HG03558 (cell line): Measurements from ENCODE around the gene PSPC1.

Experiments
- ATAC-seq: cut with Tn5 transposase; IDR thresholded peaks from one replicate; pipeline ENCODE4 v1.9.1; 2021; ENCODE audit warnings: moderate number of reproducible peaks; ENCODE audit not compliant: unreplicated experiment; ENCODE audit errors: extremely low read depth

Gene PSPC1

DNA sequence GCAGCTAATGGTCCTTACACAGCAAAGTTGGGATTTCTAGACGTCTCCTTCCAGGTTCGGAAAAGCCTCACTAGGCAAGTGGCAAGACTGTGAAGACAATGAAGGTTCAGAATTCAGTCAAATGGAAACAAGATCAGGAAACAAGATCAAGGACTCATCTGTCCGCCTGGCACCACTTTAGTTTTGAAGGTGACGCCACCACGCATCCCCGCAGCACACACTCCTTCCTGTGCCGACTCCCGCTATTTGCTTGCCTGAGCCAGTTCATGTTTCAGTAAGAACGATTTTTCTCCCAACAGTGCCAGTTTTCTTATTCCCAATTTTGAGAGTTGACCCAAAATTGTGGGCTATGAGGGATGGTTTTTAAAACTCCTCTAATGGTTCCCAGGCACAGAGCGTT lies 107.8 kb downstream of the PSPC1 start:
- ATAC-seq = no peak

DNA sequence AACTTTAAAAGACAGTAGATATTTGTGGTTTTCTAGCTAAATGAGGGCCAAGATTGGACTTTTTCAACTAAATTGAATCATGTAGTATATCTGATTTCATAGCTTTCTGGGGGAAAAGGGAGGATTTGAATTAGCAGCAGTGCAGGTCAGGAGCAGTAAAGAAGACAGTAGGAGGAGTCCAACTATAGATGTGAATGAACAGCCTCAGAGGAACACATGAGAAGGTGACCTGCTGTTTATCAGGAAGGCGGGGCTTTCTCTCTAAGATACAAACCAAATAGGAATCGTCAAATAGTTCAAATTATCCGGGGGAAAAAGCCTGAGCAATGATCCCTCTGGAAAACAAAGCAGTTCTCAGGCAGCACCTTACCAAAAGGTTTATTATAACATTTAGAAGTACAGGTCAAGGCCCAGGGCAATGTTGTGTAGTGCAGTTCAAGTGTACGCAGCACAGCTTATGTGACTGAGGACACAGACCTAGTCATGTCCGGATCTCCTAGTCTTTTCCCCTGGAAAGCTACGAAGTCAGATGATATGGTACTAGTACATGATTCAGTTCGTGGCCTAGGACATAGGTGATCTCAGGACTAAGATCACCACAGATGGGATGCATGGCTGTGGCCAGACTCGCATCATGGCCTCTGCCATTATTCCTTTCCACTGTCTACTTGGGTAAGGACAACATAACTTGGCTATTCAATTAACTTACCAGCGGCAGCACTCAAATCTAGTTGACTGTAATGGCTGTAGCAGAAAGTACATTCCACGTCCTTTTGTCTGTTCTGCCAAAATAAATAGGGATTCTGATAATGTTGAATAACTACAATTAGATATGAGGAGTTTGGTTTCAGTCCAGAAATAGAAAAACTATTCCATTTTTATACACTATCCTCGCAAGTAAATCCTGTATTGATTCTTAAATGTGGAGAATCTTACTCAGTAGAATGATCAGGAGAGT lies 109.0 kb downstream of the PSPC1 start:
- ATAC-seq = no peak

GRCh38 chr13:19672990-19673389 lies 109.8 kb downstream of the PSPC1 start:
- ATAC-seq = no peak

- ATAC-seq = no peak
These were observed 112.6 kb downstream of the PSPC1 start for GRCh38 chr13:19670147-19670546.

GRCh38 chr13:19668778-19669177 lies 114.0 kb downstream of the PSPC1 start:
- no peak for ATAC-seq

DNA sequence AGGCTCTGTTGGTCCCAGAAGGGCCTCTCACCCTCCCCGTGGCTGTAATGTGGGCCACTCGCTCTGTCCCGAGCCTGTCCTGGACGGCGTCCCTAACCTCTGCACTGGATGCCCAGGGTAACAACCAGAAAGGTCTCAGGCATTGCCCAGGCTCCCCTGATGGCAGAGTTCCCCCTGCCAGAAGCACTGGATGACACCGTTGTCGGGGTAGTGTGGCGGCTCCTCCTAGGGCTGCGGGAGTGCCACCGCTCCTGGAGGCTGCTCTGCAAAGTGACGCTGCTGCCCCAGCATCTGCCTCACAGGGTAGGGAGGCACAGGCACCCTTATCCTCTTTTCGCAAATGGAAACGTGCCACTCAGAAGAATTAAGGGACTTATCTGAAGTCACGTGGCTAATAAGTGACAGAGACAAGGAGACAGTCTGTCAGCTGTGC lies 117.3 kb downstream of the PSPC1 start:
- ATAC-seq = no peak

DNA sequence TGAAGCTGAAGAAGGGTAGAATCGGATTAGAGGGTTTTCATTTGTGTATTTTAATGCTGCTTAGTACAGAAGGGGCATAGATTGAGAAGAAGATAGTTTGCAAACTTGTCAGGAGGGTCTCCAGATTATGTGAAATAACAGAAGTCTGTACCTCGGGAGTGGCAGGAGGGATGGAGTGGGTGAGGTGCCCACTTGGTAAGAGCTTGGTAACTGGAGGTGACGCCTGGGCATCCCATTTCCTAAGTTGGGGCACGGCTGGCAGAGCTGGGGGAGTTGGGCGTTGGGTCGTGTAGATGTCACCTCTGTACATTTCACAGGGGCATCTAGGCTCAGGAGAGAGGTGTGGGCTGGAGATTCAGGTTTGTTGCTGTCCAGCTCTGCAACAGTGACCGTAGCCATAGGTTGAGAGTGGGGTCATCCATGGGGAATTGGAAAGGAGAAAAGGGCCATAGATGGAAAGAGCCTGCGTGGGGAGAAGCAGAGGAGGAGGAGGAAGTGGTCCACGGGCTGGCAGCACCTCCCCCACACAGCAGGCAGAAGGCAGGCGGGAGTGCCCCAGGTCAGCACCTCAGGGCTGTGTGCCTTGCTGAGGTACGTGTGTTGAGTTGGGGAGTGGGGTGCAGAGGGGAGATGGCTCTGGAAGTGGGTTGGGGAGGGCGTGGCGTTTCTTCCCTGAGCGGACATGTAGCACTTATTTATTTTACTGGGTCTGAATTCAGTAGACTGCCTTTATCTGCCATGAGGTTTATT lies 118.1 kb downstream of the PSPC1 start:
- ATAC-seq = no peak

- no peak for ATAC-seq
These were observed 119.2 kb downstream of the PSPC1 start for GRCh38 chr13:19663416-19663979.

- ATAC-seq = no peak
These were observed 121.2 kb downstream of the PSPC1 start for GRCh38 chr13:19661561-19661960.

DNA sequence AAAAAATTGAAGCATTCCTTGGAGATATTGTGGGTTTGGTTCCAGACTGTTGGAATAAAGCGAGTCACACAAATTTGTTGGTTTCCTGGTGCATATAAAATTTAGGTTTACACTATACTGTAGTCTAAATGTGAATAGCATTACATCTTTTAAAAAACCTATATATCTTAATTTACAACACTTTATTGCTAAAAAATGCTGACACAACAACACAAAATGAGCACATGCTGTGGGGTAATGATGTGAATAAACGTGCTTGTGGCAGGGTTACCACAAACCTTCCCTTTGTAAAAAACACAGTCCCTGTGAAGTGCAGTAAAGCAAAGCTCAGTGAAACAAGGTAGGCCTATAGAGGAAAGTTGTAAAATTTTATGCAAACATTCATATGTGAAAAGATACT lies 121.6 kb downstream of the PSPC1 start:
- ATAC-seq = no peak

GRCh38 chr13:19658831-19659230 lies 123.9 kb downstream of the PSPC1 start:
- ATAC-seq = no peak

DNA sequence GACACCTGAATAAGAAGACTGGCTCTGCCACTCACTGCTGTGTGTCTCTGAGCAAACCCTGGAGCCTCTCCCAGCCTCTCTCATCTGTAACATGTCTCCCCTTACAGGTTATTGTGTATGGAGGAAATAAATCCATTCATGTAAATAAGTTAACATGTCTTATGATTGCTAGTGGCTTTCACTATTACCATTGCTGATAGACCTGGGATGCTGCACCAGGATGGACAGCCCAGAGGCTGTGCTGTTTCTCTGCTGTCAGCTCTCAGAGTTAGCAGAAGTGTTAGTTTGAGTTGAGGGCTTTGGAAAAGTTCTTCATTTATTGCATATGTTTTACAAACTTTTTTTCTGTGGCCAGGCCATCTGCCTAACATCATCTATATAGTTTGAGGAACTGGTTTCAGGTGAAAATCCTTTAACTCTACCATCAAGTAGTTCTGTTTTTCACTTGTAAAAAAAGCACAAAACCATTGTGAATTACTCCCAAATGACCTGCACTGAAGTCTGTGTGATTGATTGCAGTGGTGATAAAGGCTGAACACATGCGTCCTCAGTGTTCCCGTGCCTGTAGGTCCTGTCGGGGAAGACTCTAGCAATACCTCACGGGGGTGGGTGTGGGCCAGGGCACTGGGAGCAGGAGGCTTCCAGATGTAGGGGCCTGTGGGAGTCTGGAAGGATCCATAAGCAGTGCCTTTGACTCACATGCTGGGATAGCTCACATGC lies 124.7 kb downstream of the PSPC1 start:
- no peak for ATAC-seq
